ENCODE data around the gene MYL3. TPM values are rescaled to one million over a fixed set of nuclear protein-coding genes. Genes with fewer than 3 reads are reported as not detected.

Gene MYL3
- total RNA-seq, 2 donors from 2014 or later = 1.9 TPM; not detected in 1

DNA sequence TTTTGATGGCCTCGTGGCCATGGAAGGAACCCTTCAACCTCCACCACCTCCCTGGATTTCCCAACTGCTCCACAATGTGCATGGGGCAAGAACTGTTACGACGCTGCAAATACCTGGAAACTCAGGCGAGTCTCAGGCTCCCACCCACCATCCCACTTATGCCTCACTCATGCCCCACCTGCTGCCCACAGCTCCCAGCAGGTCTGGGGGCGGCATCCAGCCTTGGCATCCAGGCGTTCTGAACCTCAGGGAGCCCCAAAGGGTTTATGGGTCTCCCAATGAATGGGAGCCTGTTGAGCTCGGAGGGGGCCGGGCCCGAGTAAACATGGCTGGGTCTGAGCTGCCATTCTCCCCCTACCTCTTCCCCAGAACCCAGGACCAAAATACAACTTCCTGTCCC lies 12.3 kb upstream of the MYL3 start:
- no peaks in the 10 kb centered on the region for H3K36me3 ChIP-seq
- WGBS = 92% methylated on average over 9 of the region's 9 CpGs
- H3K27ac ChIP-seq = no peak overlapping the region
- no peaks in the 10 kb centered on the region for H3K9me3 ChIP-seq
- TF ChIP-seq, protein P1, sequence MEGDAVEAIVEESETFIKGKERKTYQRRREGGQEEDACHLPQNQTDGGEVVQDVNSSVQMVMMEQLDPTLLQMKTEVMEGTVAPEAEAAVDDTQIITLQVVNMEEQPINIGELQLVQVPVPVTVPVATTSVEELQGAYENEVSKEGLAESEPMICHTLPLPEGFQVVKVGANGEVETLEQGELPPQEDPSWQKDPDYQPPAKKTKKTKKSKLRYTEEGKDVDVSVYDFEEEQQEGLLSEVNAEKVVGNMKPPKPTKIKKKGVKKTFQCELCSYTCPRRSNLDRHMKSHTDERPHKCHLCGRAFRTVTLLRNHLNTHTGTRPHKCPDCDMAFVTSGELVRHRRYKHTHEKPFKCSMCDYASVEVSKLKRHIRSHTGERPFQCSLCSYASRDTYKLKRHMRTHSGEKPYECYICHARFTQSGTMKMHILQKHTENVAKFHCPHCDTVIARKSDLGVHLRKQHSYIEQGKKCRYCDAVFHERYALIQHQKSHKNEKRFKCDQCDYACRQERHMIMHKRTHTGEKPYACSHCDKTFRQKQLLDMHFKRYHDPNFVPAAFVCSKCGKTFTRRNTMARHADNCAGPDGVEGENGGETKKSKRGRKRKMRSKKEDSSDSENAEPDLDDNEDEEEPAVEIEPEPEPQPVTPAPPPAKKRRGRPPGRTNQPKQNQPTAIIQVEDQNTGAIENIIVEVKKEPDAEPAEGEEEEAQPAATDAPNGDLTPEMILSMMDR (IDR thresholded peaks at IDR 0.05) = no peak
- TF ChIP-seq POLR2AphosphoS5 (IDR thresholded peaks at IDR 0.05) (no peak), POLR2A (IDR thresholded peaks at IDR 0.05) (no peak)
- intact Hi-C loops (cut with DNase I) = no loop called here
- no peaks in the 10 kb centered on the region for H3K27me3 ChIP-seq (replicated peaks; ENCODE audit: insufficient read depth)
- H3K4me1 ChIP-seq (replicated peaks) = no peaks in the 10 kb centered on the region
- H3K4me3 ChIP-seq = no peak overlapping the region
- no peak for DNase-seq (ENCODE audit: low spot score)

GRCh38 chr3:46874430-46874829 lies 11.2 kb upstream of the MYL3 start:
- DNase-seq (ENCODE audit: low spot score) = no peak
- Histone ChIP-seq H3K4me1 (replicated peaks) (no peaks in the 10 kb centered on the region), H3K36me3 (no peaks in the 10 kb centered on the region), H3K4me3 (no peak overlapping the region), H3K9me3 (no peaks in the 10 kb centered on the region), H3K27ac (no peak overlapping the region), H3K27me3 (replicated peaks; ENCODE audit: insufficient read depth) (no peaks in the 10 kb centered on the region)
- TF ChIP-seq, protein P1 (IDR thresholded peaks at IDR 0.05) = no peak
- TF ChIP-seq POLR2AphosphoS5 (IDR thresholded peaks at IDR 0.05) (no peak), POLR2A (IDR thresholded peaks at IDR 0.05) (no peak)
- 29% methylated on average over 18 of the region's 18 CpGs for WGBS
- intact Hi-C loops (cut with DNase I) = no loop called here

- no peaks in the 10 kb centered on the region for H3K36me3 ChIP-seq
- no peaks in the 10 kb centered on the region for H3K4me1 ChIP-seq (replicated peaks)
- no peaks in the 10 kb centered on the region for H3K9me3 ChIP-seq
- H3K27me3 ChIP-seq (replicated peaks; ENCODE audit: insufficient read depth) = no peaks in the 10 kb centered on the region
- 82% methylated on average over 5 of the region's 5 CpGs for WGBS
- H3K4me3 ChIP-seq = no peak overlapping the region
- no peak for TF ChIP-seq POLR2AphosphoS5 (IDR thresholded peaks at IDR 0.05)
- TF ChIP-seq POLR2A (IDR thresholded peaks at IDR 0.05) = no peak
- no peak for DNase-seq (ENCODE audit: low spot score)
- intact Hi-C loops (cut with DNase I) = no loop called here
- H3K27ac ChIP-seq = no peak overlapping the region
Measured at GRCh38 chr3:46873521-46873920, 10.3 kb upstream of the MYL3 start.

DNA sequence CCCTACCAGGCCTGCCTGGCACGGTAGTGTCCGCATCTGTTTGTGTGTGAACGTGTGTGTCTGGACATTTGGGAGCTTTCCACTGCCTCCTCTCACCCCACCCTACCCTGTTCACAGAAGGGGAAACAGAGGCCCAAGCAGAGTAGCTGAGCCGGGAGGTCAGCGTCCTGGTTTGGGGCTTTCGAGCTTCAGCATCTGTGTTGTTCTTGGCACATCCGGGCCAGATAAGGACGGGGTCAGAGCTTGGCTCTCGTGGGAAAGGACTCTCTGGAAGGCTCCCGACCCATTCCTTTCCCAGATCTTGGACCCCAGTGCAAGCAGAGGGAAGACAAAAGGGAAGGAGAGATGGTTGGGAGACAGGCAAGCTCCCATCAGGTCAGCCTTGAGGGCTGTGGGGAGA lies 8.0 kb upstream of the MYL3 start:
- Histone ChIP-seq H3K9me3 (no peaks in the 10 kb centered on the region), H3K4me1 (replicated peaks) (peaks cover 7% of the 10 kb centered on the region), H3K27ac (no peak overlapping the region), H3K27me3 (replicated peaks; ENCODE audit: insufficient read depth) (no peaks in the 10 kb centered on the region), H3K4me3 (no peak overlapping the region), H3K36me3 (no peaks in the 10 kb centered on the region)
- WGBS = 84% methylated on average over 10 of the region's 10 CpGs
- DNase-seq (ENCODE audit: low spot score) = no peak
- no peak for TF ChIP-seq POLR2A (IDR thresholded peaks at IDR 0.05)
- TF ChIP-seq, protein P1 (IDR thresholded peaks at IDR 0.05) = no peak
- no peak for TF ChIP-seq POLR2AphosphoS5 (IDR thresholded peaks at IDR 0.05)
- intact Hi-C loops (cut with DNase I) = no loop called here

DNA sequence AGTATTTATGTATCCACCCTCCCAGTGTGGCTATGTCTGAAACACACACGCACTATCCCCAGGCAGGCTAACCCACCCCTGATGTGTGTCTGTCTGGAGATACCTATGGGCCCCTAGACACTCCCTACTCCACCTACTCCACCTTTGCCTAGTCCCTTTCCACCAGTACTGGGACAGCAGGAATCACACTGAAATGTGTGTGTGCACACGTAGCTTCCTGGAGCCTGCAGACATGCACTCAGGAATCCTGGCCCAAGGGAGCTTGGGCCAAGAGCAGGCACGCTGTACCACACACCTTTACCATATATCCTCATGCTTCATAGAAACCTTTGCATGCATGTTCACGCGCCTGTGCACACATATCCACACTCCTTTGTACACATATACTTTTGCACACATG lies 7.4 kb upstream of the MYL3 start:
- DNase-seq (ENCODE audit: low spot score) = no peak
- no peaks in the 10 kb centered on the region for H3K27me3 ChIP-seq (replicated peaks; ENCODE audit: insufficient read depth)
- H3K27ac ChIP-seq = no peak overlapping the region
- TF ChIP-seq, protein P1 (IDR thresholded peaks at IDR 0.05) = no peak
- TF ChIP-seq POLR2AphosphoS5 (IDR thresholded peaks at IDR 0.05) (no peak), POLR2A (IDR thresholded peaks at IDR 0.05) (no peak)
- peaks cover 7% of the 10 kb centered on the region for H3K4me1 ChIP-seq (replicated peaks)
- H3K4me3 ChIP-seq = no peak overlapping the region
- 90% methylated on average over 5 of the region's 5 CpGs for WGBS
- H3K9me3 ChIP-seq = no peaks in the 10 kb centered on the region
- intact Hi-C loops (cut with DNase I) = no loop called here
- H3K36me3 ChIP-seq = no peaks in the 10 kb centered on the region
